Brain microvascular endothelial cell (primary cell): ENCODE results near the gene TCAP.

Experiments
- DNase-seq: peaks from one replicate; pipeline ENCODE4 v3.0.0-alpha.2; 2020
- H3K27ac ChIP-seq: fragments of 250-450 bp; sonication (Bioruptor Pico); 2 replicates; pipeline ENCODE4 v1.5.1; 2020; ENCODE audit warnings: mild to moderate bottlenecking, moderate library complexity
- H3K27me3 ChIP-seq: fragments of 250-450 bp; sonication (Bioruptor Pico); replicated peaks from 2 replicates; pipeline ENCODE4 v1.5.1; 2020; ENCODE audit warnings: mild to moderate bottlenecking
- H3K36me3 ChIP-seq: fragments of 250-450 bp; sonication (Bioruptor Pico); replicated peaks from 2 replicates; pipeline ENCODE4 v1.5.1; 2020; ENCODE audit warnings: mild to moderate bottlenecking
- H3K4me3 ChIP-seq: 2 replicates; pipeline ENCODE4 v1.5.1; 2011; ENCODE audit warnings: low read depth, mild to moderate bottlenecking, control low read depth, low read length, moderate library complexity
- CTCF ChIP-seq: IDR thresholded peaks from 2 replicates; pipeline ENCODE4 v1.5.1; 2011; ENCODE audit warnings: low read depth, mild to moderate bottlenecking, moderate library complexity, low read length, control low read depth, inconsistent platforms; ENCODE audit errors: missing control alignments
- in situ Hi-C: cut with HindIII; loops from 2 replicates; pipeline ENCODE4 v1.10.0; 2017; ENCODE audit warnings: low sequenced_read_pairs, low pct_ligation_motif_present

Gene TCAP

GRCh38 chr17:39714234-39714633 is 49.1 kb downstream of the TCAP start:
- DNase-seq = no peak
- Histone ChIP-seq H3K36me3 (peaks cover 30% of the 10 kb centered on the region), H3K27me3 (no peaks in the 10 kb centered on the region), H3K4me3 (no peak overlapping the region), H3K27ac (no peak overlapping the region)
- in situ Hi-C loops = no loop called here
- no peak for TF ChIP-seq CTCF

- DNase-seq = no peak
- H3K27me3 ChIP-seq = no peaks in the 10 kb centered on the region
- H3K27ac ChIP-seq = no peak overlapping the region
- no peak overlapping the region for H3K4me3 ChIP-seq
- TF ChIP-seq CTCF = no peak
- in situ Hi-C loops = no loop called here
- peaks cover 24% of the 10 kb centered on the region for H3K36me3 ChIP-seq
Measured at GRCh38 chr17:39715375-39716072, 50.4 kb downstream of the TCAP start.
